HL-60 (cell line): ENCODE results near the gene MYF5.

ENCODE experiments used
- GABPA ChIP-seq: IDR thresholded peaks from 2 replicates; pipeline ENCODE4 v1.6.1; 2012; ENCODE audit warnings: low read depth
- POLR2AphosphoS5 ChIP-seq: IDR thresholded peaks from 2 replicates; pipeline ENCODE4 v1.6.1; 2012; ENCODE audit warnings: low read depth
- TF ChIP-seq, protein P1 (sequence below): IDR thresholded peaks from one replicate; pipeline ENCODE4 v1.5.1; 2011; ENCODE audit warnings: low read length, control low read depth, inconsistent platforms; ENCODE audit not compliant: insufficient read depth
- TF ChIP-seq, protein P2 (sequence below): IDR thresholded peaks from 2 replicates; pipeline ENCODE4 v1.6.1; 2012; ENCODE audit warnings: low read depth; ENCODE audit not compliant: insufficient replicate concordance

DNA sequence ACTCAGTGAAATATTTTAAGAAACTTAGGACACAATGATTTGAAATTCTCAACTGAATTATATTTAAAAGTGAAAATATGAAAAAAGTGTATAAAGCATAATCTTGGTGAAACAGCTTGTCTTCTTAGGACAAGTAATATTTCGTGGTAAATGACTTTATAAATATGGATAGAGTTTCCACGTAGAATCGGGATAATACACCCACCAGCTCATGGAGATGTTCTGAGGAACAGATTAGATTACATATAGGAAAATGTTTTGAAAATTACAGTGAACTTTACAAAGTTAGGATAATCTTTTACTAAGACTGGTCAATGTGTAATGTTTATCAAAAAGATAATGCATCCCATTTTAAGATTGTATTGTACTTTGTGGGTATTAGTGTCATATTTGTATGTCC, 34.9 kb upstream of the MYF5 start:
- TF ChIP-seq, protein P1, sequence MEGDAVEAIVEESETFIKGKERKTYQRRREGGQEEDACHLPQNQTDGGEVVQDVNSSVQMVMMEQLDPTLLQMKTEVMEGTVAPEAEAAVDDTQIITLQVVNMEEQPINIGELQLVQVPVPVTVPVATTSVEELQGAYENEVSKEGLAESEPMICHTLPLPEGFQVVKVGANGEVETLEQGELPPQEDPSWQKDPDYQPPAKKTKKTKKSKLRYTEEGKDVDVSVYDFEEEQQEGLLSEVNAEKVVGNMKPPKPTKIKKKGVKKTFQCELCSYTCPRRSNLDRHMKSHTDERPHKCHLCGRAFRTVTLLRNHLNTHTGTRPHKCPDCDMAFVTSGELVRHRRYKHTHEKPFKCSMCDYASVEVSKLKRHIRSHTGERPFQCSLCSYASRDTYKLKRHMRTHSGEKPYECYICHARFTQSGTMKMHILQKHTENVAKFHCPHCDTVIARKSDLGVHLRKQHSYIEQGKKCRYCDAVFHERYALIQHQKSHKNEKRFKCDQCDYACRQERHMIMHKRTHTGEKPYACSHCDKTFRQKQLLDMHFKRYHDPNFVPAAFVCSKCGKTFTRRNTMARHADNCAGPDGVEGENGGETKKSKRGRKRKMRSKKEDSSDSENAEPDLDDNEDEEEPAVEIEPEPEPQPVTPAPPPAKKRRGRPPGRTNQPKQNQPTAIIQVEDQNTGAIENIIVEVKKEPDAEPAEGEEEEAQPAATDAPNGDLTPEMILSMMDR: no peak
- TF ChIP-seq GABPA (no peak), POLR2AphosphoS5 (no peak)
- TF ChIP-seq, protein P2, sequence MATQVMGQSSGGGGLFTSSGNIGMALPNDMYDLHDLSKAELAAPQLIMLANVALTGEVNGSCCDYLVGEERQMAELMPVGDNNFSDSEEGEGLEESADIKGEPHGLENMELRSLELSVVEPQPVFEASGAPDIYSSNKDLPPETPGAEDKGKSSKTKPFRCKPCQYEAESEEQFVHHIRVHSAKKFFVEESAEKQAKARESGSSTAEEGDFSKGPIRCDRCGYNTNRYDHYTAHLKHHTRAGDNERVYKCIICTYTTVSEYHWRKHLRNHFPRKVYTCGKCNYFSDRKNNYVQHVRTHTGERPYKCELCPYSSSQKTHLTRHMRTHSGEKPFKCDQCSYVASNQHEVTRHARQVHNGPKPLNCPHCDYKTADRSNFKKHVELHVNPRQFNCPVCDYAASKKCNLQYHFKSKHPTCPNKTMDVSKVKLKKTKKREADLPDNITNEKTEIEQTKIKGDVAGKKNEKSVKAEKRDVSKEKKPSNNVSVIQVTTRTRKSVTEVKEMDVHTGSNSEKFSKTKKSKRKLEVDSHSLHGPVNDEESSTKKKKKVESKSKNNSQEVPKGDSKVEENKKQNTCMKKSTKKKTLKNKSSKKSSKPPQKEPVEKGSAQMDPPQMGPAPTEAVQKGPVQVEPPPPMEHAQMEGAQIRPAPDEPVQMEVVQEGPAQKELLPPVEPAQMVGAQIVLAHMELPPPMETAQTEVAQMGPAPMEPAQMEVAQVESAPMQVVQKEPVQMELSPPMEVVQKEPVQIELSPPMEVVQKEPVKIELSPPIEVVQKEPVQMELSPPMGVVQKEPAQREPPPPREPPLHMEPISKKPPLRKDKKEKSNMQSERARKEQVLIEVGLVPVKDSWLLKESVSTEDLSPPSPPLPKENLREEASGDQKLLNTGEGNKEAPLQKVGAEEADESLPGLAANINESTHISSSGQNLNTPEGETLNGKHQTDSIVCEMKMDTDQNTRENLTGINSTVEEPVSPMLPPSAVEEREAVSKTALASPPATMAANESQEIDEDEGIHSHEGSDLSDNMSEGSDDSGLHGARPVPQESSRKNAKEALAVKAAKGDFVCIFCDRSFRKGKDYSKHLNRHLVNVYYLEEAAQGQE: no peak
